H1 (cell line): ENCODE results near the gene PALM3. TPM values are rescaled to one million over a fixed set of nuclear protein-coding genes. Genes with fewer than 3 reads are reported as not detected.

ENCODE experiments used
- CTCF ChIA-PET: fragments of 300-600 bp; sonication (Branson Sonifier 250); formaldehyde crosslinking; loops from one replicate; lab custom pipeline; 2021; ENCODE audit not compliant: partially characterized antibody; lab: Charles Lee
- POLR2A ChIA-PET: fragments of 300-600 bp; sonication (Branson Sonifier 250); formaldehyde crosslinking; loops from one replicate; lab custom pipeline; 2021; ENCODE audit warnings: inconsistent platforms; ENCODE audit not compliant: partially characterized antibody; lab: Charles Lee
- DNase-seq, 2 experiments: peaks; one replicate each; pipeline versions ENCODE4 v3.0.0 to v3.0.0-alpha.2; 2010 to 2022; ENCODE audit warnings: low spot score in 2 of 2, low read depth in 1 of 2, mixed read lengths in 1 of 2
- FAIRE-seq: peaks from 2 replicates; lab custom pipeline; 2011; peaks lifted over from hg19 to GRCh38; lab: Jason Lieb, UNC
- H2AFZ ChIP-seq: 2 replicates; pipeline ENCODE4 v1.8.1; 2012; ENCODE audit warnings: low read length, inconsistent platforms
- H2AK5ac ChIP-seq: 2 replicates; pipeline ENCODE4 v1.6.1; 2013; ENCODE audit warnings: low read depth, low read length
- H2BK120ac ChIP-seq: replicated peaks from 2 replicates; pipeline ENCODE3; 2013; ENCODE audit warnings: low read depth, low read length, inconsistent platforms
- H2BK12ac ChIP-seq: 2 replicates; pipeline ENCODE4 v1.6.1; 2013; ENCODE audit warnings: low read depth, low read length
- H2BK15ac ChIP-seq: 2 replicates; pipeline ENCODE4 v1.6.1; 2013; ENCODE audit warnings: low read length
- H2BK20ac ChIP-seq: 2 replicates; pipeline ENCODE4 v1.6.1; 2013; ENCODE audit warnings: low read length
- H2BK5ac ChIP-seq: 2 replicates; pipeline ENCODE4 v1.6.1; 2013; ENCODE audit warnings: low read depth, low read length
- H3K14ac ChIP-seq: 2 replicates; pipeline ENCODE4 v1.6.1; 2013; ENCODE audit warnings: inconsistent platforms; ENCODE audit not compliant: insufficient read length
- H3K18ac ChIP-seq: 2 replicates; pipeline ENCODE4 v1.6.1; 2013; ENCODE audit warnings: low read length; ENCODE audit errors: extremely low read depth
- H3K23ac ChIP-seq: 2 replicates; pipeline ENCODE4 v1.6.1; 2013; ENCODE audit warnings: inconsistent platforms; ENCODE audit not compliant: insufficient read length
- H3K23me2 ChIP-seq: 2 replicates; pipeline ENCODE4 v1.6.1; 2013; ENCODE audit warnings: low read depth, low read length
- H3K27ac ChIP-seq: 2 replicates; pipeline ENCODE4 v1.6.1; 2011; ENCODE audit warnings: low read depth, low read length, inconsistent platforms
- H3K27me3 ChIP-seq, 4 experiments: replicated peaks in 1 of 4; 1 replicate in 1 of 4; 2 replicates in 3 of 4; pipeline versions ENCODE4 v1.6.1 to v1.8.1; 2011 to 2013; ENCODE audit warnings: low read length in 3 of 4, mild to moderate bottlenecking in 3 of 4, inconsistent platforms in 2 of 4, mixed read lengths in 2 of 4, moderate library complexity in 1 of 4; ENCODE audit not compliant: control insufficient read depth in 3 of 4, insufficient read depth in 3 of 4; ENCODE audit errors: extremely low read depth in 1 of 4
- H3K36me3 ChIP-seq, 4 experiments: 2 replicates each; pipeline versions ENCODE4 v1.6.1 to v1.8.1; 2011 to 2013; ENCODE audit warnings: mild to moderate bottlenecking in 4 of 4, low read length in 3 of 4, moderate library complexity in 2 of 4, control low read depth in 1 of 4, inconsistent platforms in 1 of 4; ENCODE audit not compliant: insufficient read depth in 4 of 4, control insufficient read depth in 2 of 4
- H3K4ac ChIP-seq: replicated peaks from 2 replicates; pipeline ENCODE3; 2013; ENCODE audit warnings: low read length, low read depth, mixed read lengths, inconsistent platforms; ENCODE audit not compliant: insufficient read length
- H3K4me1 ChIP-seq, 4 experiments: replicated peaks in 1 of 4; 1 replicate in 1 of 4; 2 replicates in 3 of 4; pipeline versions ENCODE4 v1.6.1 to v1.8.1; 2011 to 2013; ENCODE audit warnings: low read length in 3 of 4, inconsistent platforms in 2 of 4, mixed read lengths in 1 of 4; ENCODE audit not compliant: insufficient read depth in 4 of 4, control insufficient read depth in 3 of 4
- H3K4me2 ChIP-seq, 2 experiments: 2 replicates each; pipeline versions ENCODE4 v1.6.1 to v1.8.1; 2011 to 2013; ENCODE audit warnings: low read depth in 2 of 2, low read length in 2 of 2, control low read depth in 1 of 2, inconsistent platforms in 1 of 2, mild to moderate bottlenecking in 1 of 2; ENCODE audit not compliant: insufficient read depth in 1 of 2
- H3K4me3 ChIP-seq, 4 experiments: fragments of 200-600, 300-600 bp in 1 of 4; sonication (generic), shearing (Covaris generic), sonication (Bioruptor Twin) in 1 of 4; 2 replicates each; pipeline versions ENCODE4 v1.5.1 to v1.8.1; 2011 to 2016; ENCODE audit warnings: low read length in 4 of 4, low read depth in 3 of 4, control low read depth in 2 of 4, inconsistent platforms in 2 of 4, mild to moderate bottlenecking in 2 of 4, mixed read lengths in 1 of 4, moderate library complexity in 1 of 4; ENCODE audit not compliant: insufficient read depth in 2 of 4; ENCODE audit errors: extremely low read depth in 1 of 4
- H3K56ac ChIP-seq: replicated peaks from 2 replicates; pipeline ENCODE3; 2013; ENCODE audit warnings: low read depth, mild to moderate bottlenecking, mixed read lengths, low read length, inconsistent platforms; ENCODE audit not compliant: insufficient read length
- H3K79me1 ChIP-seq: 2 replicates; pipeline ENCODE4 v1.6.1; 2013; ENCODE audit warnings: low read depth, low read length, control low read depth
- H3K79me2 ChIP-seq, 2 experiments: 2 replicates each; pipeline versions ENCODE4 v1.6.1 to v1.8.1; 2012 to 2013; ENCODE audit warnings: low read length in 2 of 2, mild to moderate bottlenecking in 2 of 2, inconsistent platforms in 1 of 2; ENCODE audit not compliant: insufficient read depth in 2 of 2, control insufficient read depth in 1 of 2
- H3K9ac ChIP-seq, 4 experiments: replicated peaks in 1 of 4; 1 replicate in 1 of 4; 2 replicates in 3 of 4; pipeline versions ENCODE4 v1.6.1 to v1.8.1; 2011 to 2013; ENCODE audit warnings: low read depth in 3 of 4, low read length in 3 of 4, control low read depth in 2 of 4, mild to moderate bottlenecking in 2 of 4, moderate library complexity in 2 of 4, inconsistent platforms in 1 of 4; ENCODE audit errors: extremely low read depth in 1 of 4
- H3K9me3 ChIP-seq, 2 experiments: 2 replicates each; pipeline versions ENCODE4 v1.6.1 to v1.8.1; 2012 to 2013; ENCODE audit warnings: mild to moderate bottlenecking in 2 of 2, moderate library complexity in 2 of 2, control low read depth in 1 of 2, inconsistent platforms in 1 of 2, low read depth in 1 of 2, low read length in 1 of 2, mixed read lengths in 1 of 2; ENCODE audit not compliant: insufficient read depth in 2 of 2
- H4K20me1 ChIP-seq, 2 experiments: replicated peaks in 1 of 2; 2 replicates each; pipeline versions ENCODE3 to v1.8.1; 2011 to 2013; ENCODE audit warnings: inconsistent platforms in 2 of 2, low read length in 2 of 2, mild to moderate bottlenecking in 1 of 2; ENCODE audit not compliant: insufficient read depth in 2 of 2, control insufficient read depth in 1 of 2
- H4K5ac ChIP-seq: 2 replicates; pipeline ENCODE4 v1.6.1; 2013; ENCODE audit warnings: low read length, low read depth, mixed read lengths, inconsistent platforms; ENCODE audit not compliant: insufficient read length
- H4K8ac ChIP-seq: 2 replicates; pipeline ENCODE4 v1.8.0; 2013; ENCODE audit warnings: mild to moderate bottlenecking, moderate library complexity, low read length, inconsistent platforms; ENCODE audit not compliant: insufficient read depth; ENCODE audit errors: extremely low read depth
- H4K91ac ChIP-seq: replicated peaks from 2 replicates; pipeline ENCODE3; 2013; ENCODE audit warnings: low read length, mixed read lengths, inconsistent platforms; ENCODE audit not compliant: insufficient read length
- CTBP2 ChIP-seq: IDR thresholded peaks from 2 replicates; pipeline ENCODE4 v1.7.0; 2011; ENCODE audit warnings: borderline replicate concordance, mild to moderate bottlenecking, moderate library complexity, mixed read lengths, low read length; ENCODE audit not compliant: insufficient read depth, insufficient read length
- E2F6 ChIP-seq: IDR thresholded peaks from 2 replicates; pipeline ENCODE4 v1.6.1; 2012; ENCODE audit warnings: inconsistent platforms
- GTF2F1 ChIP-seq: IDR thresholded peaks from 2 replicates; pipeline ENCODE4 v1.6.1; 2012; ENCODE audit warnings: low read depth, low read length, improper control_type of control experiment, borderline replicate concordance
- KDM1A ChIP-seq: fragments of 200-600, 300-600 bp; sonication (generic); IDR thresholded peaks from 2 replicates; pipeline ENCODE4 v1.7.1; 2016; ENCODE audit warnings: mild to moderate bottlenecking, low read length, borderline replicate concordance
- NRF1 ChIP-seq: IDR thresholded peaks from 2 replicates; pipeline ENCODE4 v1.6.1; 2011; ENCODE audit warnings: mild to moderate bottlenecking, low read depth, low read length, improper control_type of control experiment
- POLR2A ChIP-seq, 2 experiments: IDR thresholded peaks; 1 replicate in 1 of 2; 2 replicates in 1 of 2; pipeline ENCODE4 v1.6.1; 2011; ENCODE audit warnings: low read depth in 2 of 2, low read length in 2 of 2, mild to moderate bottlenecking in 2 of 2; ENCODE audit errors: control extremely low read depth in 1 of 2
- POU5F1 ChIP-seq: IDR thresholded peaks from 2 replicates; pipeline ENCODE4 v1.6.1; 2011; ENCODE audit warnings: low read depth, mild to moderate bottlenecking, low read length, moderate library complexity
- TAF1 ChIP-seq: IDR thresholded peaks from 2 replicates; pipeline ENCODE4 v1.6.1; 2011; ENCODE audit warnings: mild to moderate bottlenecking, low read depth, low read length
- ZNF274 ChIP-seq: IDR thresholded peaks from 2 replicates; pipeline ENCODE4 v1.7.0; 2012; ENCODE audit warnings: low read length, borderline replicate concordance; ENCODE audit errors: extremely low read depth
- WGBS, 2 experiments: shearing (Covaris generic) in 1 of 2; methylation state at CpG; one replicate each; pipeline versions ENCODE4 v1.1.6 to v1.1.7; 2013 to 2015; ENCODE audit warnings: low lambda C conversion rate in 2 of 2, mixed read lengths in 2 of 2, inconsistent platforms in 1 of 2, low coverage in 1 of 2, missing lambda C conversion rate in 1 of 2; ENCODE audit not compliant: insufficient replicate concordance in 2 of 2, insufficient coverage in 1 of 2, insufficient read length in 1 of 2; ENCODE audit errors: extremely low coverage in 1 of 2, missing lambda C conversion rate in 1 of 2; 5-methylcytosine and 5-hydroxymethylcytosine counted together
- polyA plus RNA-seq, 7 experiments: library from polyadenylated mRNA; depleted of rRNA in 3 of 7; stranded (reverse) in 5 of 7; unstranded in 2 of 7; fragments of >200 nt in 5 of 7; fragments of 200-250 nt in 2 of 7; gene quantifications; 1 replicate in 5 of 7; 2 replicates in 1 of 7; 4 replicates in 1 of 7; pipeline versions ENCODE4 v1.2.1 to v1.2.3, GENCODE V29; 2011 to 2013; ENCODE audit warnings: missing spikeins in 2 of 7, mixed read lengths in 2 of 7
- total RNA-seq: library from RNA; stranded (reverse); fragmentation: NEBNext Ultra II Directional; extraction: Animal tissue kit (Norgen Biotek cat#: 25700); gene quantifications from 2 replicates; pipeline ENCODE4 v1.2.1, GENCODE V29; 2021

The PALM3 gene
- total and polyA plus RNA-seq, 2 of the 8 experiments (the other 6 are each of a cell fraction or from before 2014, with no cell fraction given): 5.8 to 31.3 TPM

GRCh38 chr19:14101003-14101545 lies 39.2 kb upstream of the PALM3 start:
- no peak overlapping the region for H3K23ac ChIP-seq
- TF ChIP-seq E2F6 (no peak), TAF1 (no peak), POLR2A (IDR thresholded peaks at IDR 0.05; ENCODE audit: control extremely low read depth in 1 of 2, low read depth in 2 of 2, low read length in 2 of 2) (no peak), KDM1A (no peak), CTBP2 (no peak), ZNF274 (no peak), GTF2F1 (no peak), NRF1 (no peak), POU5F1 (no peak)
- no peak overlapping the region for H2BK12ac ChIP-seq
- no peak overlapping the region for H3K4me3 ChIP-seq
- H3K9me3 ChIP-seq: no peaks in the 10 kb centered on the region
- H3K9ac ChIP-seq: no peak overlapping the region
- no peaks in the 10 kb centered on the region for H3K79me1 ChIP-seq
- no peak overlapping the region for H2BK20ac ChIP-seq
- H4K8ac ChIP-seq: no peak overlapping the region
- H3K23me2 ChIP-seq: no peaks in the 10 kb centered on the region
- WGBS, 2 experiments: 84% methylated on average over 6 of the region's 6 CpGs; no CpG with 5 or more reads in 1 of the 2 experiments
- H3K14ac ChIP-seq: no peak overlapping the region
- no peak for FAIRE-seq
- H4K5ac ChIP-seq: no peak overlapping the region
- CTCF ChIA-PET: interaction anchor here (0.6 to 5.3 kb wide), 4 partner anchors 9 to 371 kb away, joined by 3 to 40 read pairs (median 5); a partner anchor contains a TSS
- no peak overlapping the region for H2AFZ ChIP-seq
- H3K27me3 ChIP-seq: no peaks in the 10 kb centered on the region
- no peak overlapping the region for H2AK5ac ChIP-seq
- H3K18ac ChIP-seq: no peak overlapping the region
- H3K4me1 ChIP-seq: no peaks in the 10 kb centered on the region
- no peak overlapping the region for H3K56ac ChIP-seq
- no peak overlapping the region for H2BK120ac ChIP-seq
- H2BK5ac ChIP-seq: no peak overlapping the region
- H3K79me2 ChIP-seq: no peaks in the 10 kb centered on the region
- H4K20me1 ChIP-seq: peaks cover 0 to 8% of the 10 kb centered on the region in 2 experiments
- no peak overlapping the region for H4K91ac ChIP-seq
- no peak overlapping the region for H3K4me2 ChIP-seq
- H3K4ac ChIP-seq: no peak overlapping the region
- no peak overlapping the region for H2BK15ac ChIP-seq
- no peak for DNase-seq
- no peak overlapping the region for H3K27ac ChIP-seq
- H3K36me3 ChIP-seq: no peaks in the 10 kb centered on the region
- POLR2A ChIA-PET: interaction anchor here (1.5 kb wide), 1 partner anchor 10 kb away, joined by 6 read pairs; a partner anchor contains a TSS
